Sigmoid colon (tissue), 4 donors: ENCODE measurements around the gene ZNF282.

Experiments used
- CTCF ChIP-seq, 4 experiments: fragments of 450-650 bp in 3 of 4; fragments of 200-600 bp in 1 of 4; IDR thresholded peaks; one replicate each; pipeline ENCODE4 v1.5.1; 2016 to 2019; ENCODE audit warnings: antibody characterized with exemption in 4 of 4, mild to moderate bottlenecking in 3 of 4, moderate library complexity in 2 of 4
- EP300 ChIP-seq, 4 donors: sonication (generic); formaldehyde crosslinking; IDR thresholded peaks; one replicate each; pipeline ENCODE4 v1.6.1; 2017; ENCODE audit warnings: antibody characterized with exemption in 4 of 4
- POLR2A ChIP-seq, 2 donors: fragments of 450-650 bp; IDR thresholded peaks; one replicate each; pipeline ENCODE4 v1.6.1; 2016; ENCODE audit warnings: antibody characterized with exemption in 2 of 2, mild to moderate bottlenecking in 2 of 2, moderate library complexity in 2 of 2
- POLR2AphosphoS5 ChIP-seq, 4 donors: sonication (generic); formaldehyde crosslinking; IDR thresholded peaks; one replicate each; pipeline ENCODE4 v1.6.1; 2017; ENCODE audit warnings: antibody characterized with exemption in 4 of 4

GRCh38 chr7:149197675-149198074 lies 2.3 kb downstream of the ZNF282 start:
- TF ChIP-seq POLR2A (IDR thresholded peaks at IDR 0.05) (no peak), POLR2AphosphoS5 (IDR thresholded peaks at IDR 0.05) (no peak), CTCF (IDR thresholded peaks at IDR 0.05) (no peak), EP300 (IDR thresholded peaks at IDR 0.05) (no peak)
